Upper lobe of left lung (tissue), 4 donors: ENCODE results near the gene MRTO4.

ENCODE experiments used
- EP300 ChIP-seq, 4 donors: sonication (generic); formaldehyde crosslinking; IDR thresholded peaks; one replicate each; pipeline ENCODE4 v1.5.1; 2017; ENCODE audit warnings: antibody characterized with exemption in 4 of 4, control low read depth in 2 of 4
- POLR2A ChIP-seq, 4 donors: fragments of 450-650 bp; IDR thresholded peaks; one replicate each; pipeline ENCODE4 v1.5.1; 2016 to 2017; ENCODE audit warnings: antibody characterized with exemption in 4 of 4, mild to moderate bottlenecking in 2 of 4
- POLR2AphosphoS5 ChIP-seq, 2 donors: sonication (generic); formaldehyde crosslinking; IDR thresholded peaks; one replicate each; pipeline ENCODE4 v1.5.1; 2017; ENCODE audit warnings: antibody characterized with exemption in 2 of 2
- TF ChIP-seq, protein P1 (sequence below), 6 experiments: fragments of 450-650 bp in 4 of 6; fragments of 200-600 bp in 2 of 6; sonication (generic) in 2 of 6; IDR thresholded peaks; one replicate each; pipeline ENCODE4 v1.5.1; 2016 to 2019; ENCODE audit warnings: antibody characterized with exemption in 6 of 6

- TF ChIP-seq, protein P1, sequence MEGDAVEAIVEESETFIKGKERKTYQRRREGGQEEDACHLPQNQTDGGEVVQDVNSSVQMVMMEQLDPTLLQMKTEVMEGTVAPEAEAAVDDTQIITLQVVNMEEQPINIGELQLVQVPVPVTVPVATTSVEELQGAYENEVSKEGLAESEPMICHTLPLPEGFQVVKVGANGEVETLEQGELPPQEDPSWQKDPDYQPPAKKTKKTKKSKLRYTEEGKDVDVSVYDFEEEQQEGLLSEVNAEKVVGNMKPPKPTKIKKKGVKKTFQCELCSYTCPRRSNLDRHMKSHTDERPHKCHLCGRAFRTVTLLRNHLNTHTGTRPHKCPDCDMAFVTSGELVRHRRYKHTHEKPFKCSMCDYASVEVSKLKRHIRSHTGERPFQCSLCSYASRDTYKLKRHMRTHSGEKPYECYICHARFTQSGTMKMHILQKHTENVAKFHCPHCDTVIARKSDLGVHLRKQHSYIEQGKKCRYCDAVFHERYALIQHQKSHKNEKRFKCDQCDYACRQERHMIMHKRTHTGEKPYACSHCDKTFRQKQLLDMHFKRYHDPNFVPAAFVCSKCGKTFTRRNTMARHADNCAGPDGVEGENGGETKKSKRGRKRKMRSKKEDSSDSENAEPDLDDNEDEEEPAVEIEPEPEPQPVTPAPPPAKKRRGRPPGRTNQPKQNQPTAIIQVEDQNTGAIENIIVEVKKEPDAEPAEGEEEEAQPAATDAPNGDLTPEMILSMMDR (IDR thresholded peaks at IDR 0.05), result no peak
- TF ChIP-seq POLR2AphosphoS5 (IDR thresholded peaks at IDR 0.05), result no peak
- no peak for TF ChIP-seq POLR2A (IDR thresholded peaks at IDR 0.05)
- TF ChIP-seq EP300 (IDR thresholded peaks at IDR 0.05), result no peak
These were observed 8.9 kb downstream of the MRTO4 start for GRCh38 chr1:19260211-19261138.
